CD14-positive monocyte (primary cell): Measurements from ENCODE around the gene IL17RA. TPM values are rescaled to one million over a fixed set of nuclear protein-coding genes. Genes with fewer than 3 reads are reported as not detected.
A peak's percentile ranks its signal among the peaks of the same experiment; 100 is the strongest.

Experiments used
- DNase-seq, 3 donors: peaks; one replicate each; pipeline ENCODE4 v3.0.0-alpha.2; 2011 to 2022
- H2AFZ ChIP-seq: 2 replicates; pipeline ENCODE4 v1.6.0; 2012; ENCODE audit warnings: mild to moderate bottlenecking, low read depth, low read length, inconsistent platforms; ENCODE audit not compliant: insufficient read depth, poor library complexity, severe bottlenecking
- H3K27ac ChIP-seq, 2 donors: 1 replicate in 1 of 2; 2 replicates in 1 of 2; pipeline ENCODE4 v1.5.1; 2012 to 2013; ENCODE audit warnings: low read length in 2 of 2, control low read depth in 1 of 2, inconsistent platforms in 1 of 2, low read depth in 1 of 2, mild to moderate bottlenecking in 1 of 2
- H3K27me3 ChIP-seq, 2 donors: one replicate each; pipeline versions ENCODE4 v1.6.0 to v1.6.1; 2011 to 2013; ENCODE audit warnings: low read length in 2 of 2; ENCODE audit not compliant: control insufficient read depth in 2 of 2, insufficient read depth in 2 of 2
- H3K36me3 ChIP-seq, 2 donors: replicated peaks in 1 of 2; 1 replicate in 1 of 2; 2 replicates in 1 of 2; pipeline versions ENCODE4 v1.5.1 to v1.6.1; 2012 to 2013; ENCODE audit warnings: low read length in 2 of 2, control low read depth in 1 of 2, inconsistent platforms in 1 of 2, mild to moderate bottlenecking in 1 of 2; ENCODE audit not compliant: insufficient read depth in 2 of 2, control insufficient read depth in 1 of 2
- H3K4me1 ChIP-seq, 2 donors: 1 replicate in 1 of 2; 2 replicates in 1 of 2; pipeline versions ENCODE4 v1.5.1 to v1.6.1; 2012 to 2013; ENCODE audit warnings: low read length in 2 of 2, control low read depth in 1 of 2, inconsistent platforms in 1 of 2, mild to moderate bottlenecking in 1 of 2, moderate library complexity in 1 of 2; ENCODE audit not compliant: insufficient read depth in 2 of 2, control insufficient read depth in 1 of 2
- H3K4me2 ChIP-seq: replicated peaks from 2 replicates; pipeline ENCODE3; 2012; ENCODE audit warnings: low read length, moderate library complexity, mild to moderate bottlenecking; ENCODE audit not compliant: poor library complexity, severe bottlenecking; ENCODE audit errors: extremely low read depth
- H3K4me3 ChIP-seq, 3 experiments: fragments of 200-600 bp in 1 of 3; sonication (generic) in 1 of 3; replicated peaks in 1 of 3; 1 replicate in 2 of 3; 2 replicates in 1 of 3; pipeline ENCODE4 v1.5.1; 2011 to 2013; ENCODE audit warnings: low read length in 3 of 3, mild to moderate bottlenecking in 3 of 3, control low read depth in 2 of 3, low read depth in 2 of 3, inconsistent platforms in 1 of 3, moderate library complexity in 1 of 3
- H3K79me2 ChIP-seq: 2 replicates; pipeline ENCODE4 v1.6.0; 2012; ENCODE audit warnings: mild to moderate bottlenecking, control low read depth, inconsistent platforms, low read length, moderate library complexity; ENCODE audit not compliant: insufficient read depth
- H3K9ac ChIP-seq: 2 replicates; pipeline ENCODE4 v1.6.0; 2017; ENCODE audit warnings: low read length, mild to moderate bottlenecking; ENCODE audit not compliant: insufficient read depth, poor library complexity, severe bottlenecking
- H3K9me3 ChIP-seq, 2 donors: replicated peaks in 1 of 2; 1 replicate in 1 of 2; 2 replicates in 1 of 2; pipeline versions ENCODE4 v1.5.1 to v1.6.1; 2012 to 2013; ENCODE audit warnings: low read length in 2 of 2, control low read depth in 1 of 2; ENCODE audit not compliant: control insufficient read depth in 1 of 2, insufficient read depth in 1 of 2
- H4K20me1 ChIP-seq: 2 replicates; pipeline ENCODE4 v1.6.0; 2012; ENCODE audit warnings: mild to moderate bottlenecking, low read length, control low read depth, moderate library complexity; ENCODE audit not compliant: insufficient read depth
- H3K27ac Mint-ChIP-seq, 7 donors: one replicate each; pipeline ENCODE4 v1.8.0; 2020; ENCODE audit warnings: mild to moderate bottlenecking in 7 of 7, mixed read lengths in 7 of 7, moderate library complexity in 6 of 7, inconsistent platforms in 2 of 7
- H3K27me3 Mint-ChIP-seq, 3 donors: one replicate each; pipeline ENCODE4 v1.8.0; 2021 to 2022; ENCODE audit warnings: low read depth in 3 of 3, mild to moderate bottlenecking in 3 of 3, mixed read lengths in 3 of 3, moderate library complexity in 3 of 3, inconsistent platforms in 1 of 3
- H3K36me3 Mint-ChIP-seq, 2 donors: one replicate each; pipeline ENCODE4 v1.8.0; 2020; ENCODE audit warnings: mixed read lengths in 2 of 2, inconsistent platforms in 1 of 2, mild to moderate bottlenecking in 1 of 2
- H3K4me1 Mint-ChIP-seq: one replicate; pipeline ENCODE4 v1.8.0; 2020; ENCODE audit warnings: mild to moderate bottlenecking, mixed read lengths
- H3K4me3 Mint-ChIP-seq, 2 donors: one replicate each; pipeline ENCODE4 v1.8.0; 2020; ENCODE audit warnings: mild to moderate bottlenecking in 2 of 2, mixed read lengths in 2 of 2, moderate library complexity in 1 of 2
- H3K9me3 Mint-ChIP-seq, 7 donors: one replicate each; pipeline ENCODE4 v1.8.0; 2020 to 2022; ENCODE audit warnings: mixed read lengths in 7 of 7, mild to moderate bottlenecking in 6 of 7, moderate library complexity in 6 of 7, inconsistent platforms in 2 of 7
- WGBS: methylation state at CpG from one replicate; pipeline ENCODE4 v1.1.5; 2013; ENCODE audit warnings: missing lambda C conversion rate; ENCODE audit not compliant: insufficient coverage; 5-methylcytosine and 5-hydroxymethylcytosine counted together
- intact Hi-C, 2 donors: fragments of 100-400 bp; cut with micrococcal nuclease; formaldehyde crosslinking; loops; one replicate each; pipeline versions ENCODE4 v1.15.0 to v1.15.1; 2023
- polyA plus RNA-seq, 3 donors: library from polyadenylated mRNA; depleted of rRNA in 1 of 3; unstranded in 2 of 3; stranded (reverse) in 1 of 3; fragments of 300-500 nt in 2 of 3; fragments of >200 nt in 1 of 3; fragmentation: Illumina TruSeq in 2 of 3; gene quantifications; 1 replicate in 2 of 3; 2 replicates in 1 of 3; pipeline ENCODE4 v1.2.3, GENCODE V29; 2012 to 2021
- TF ChIP-seq, protein P1 (sequence below): fragments of 200-600 bp; IDR thresholded peaks from one replicate; pipeline ENCODE4 v1.8.0; 2022; ENCODE audit warnings: antibody characterized with exemption, mild to moderate bottlenecking

The IL17RA gene
- polyA plus RNA-seq, 3 donors = 68.3 to 118 (median 96.7) TPM

DNA sequence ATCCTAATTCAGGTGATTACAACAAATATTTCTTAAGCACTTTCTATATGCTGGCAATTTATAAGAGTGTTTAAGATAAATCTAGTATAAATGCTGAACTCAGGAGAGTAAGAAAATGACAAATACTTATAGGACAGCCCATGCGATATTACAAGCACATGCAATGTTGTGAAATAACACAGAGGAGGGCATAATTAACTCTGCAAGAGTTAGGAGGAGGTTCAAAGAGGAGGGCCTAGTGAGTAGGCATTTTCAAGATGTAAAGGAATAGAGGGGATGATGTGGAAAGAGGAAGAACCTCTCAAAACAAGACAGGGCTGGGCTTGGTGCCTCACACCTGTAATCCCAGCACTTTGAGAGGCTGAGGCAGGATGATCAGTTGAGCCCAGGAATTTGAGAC, 37.1 kb upstream of the IL17RA start:
- no CpG with 5 or more reads among the region's 1 CpG for WGBS
- H3K4me2 ChIP-seq = peak overlapping the region; percentile 3
- H4K20me1 ChIP-seq = no peaks in the 10 kb centered on the region
- H3K4me3 ChIP-seq = no peak overlapping the region
- Mint-ChIP-seq H3K27ac (peak overlapping the region; percentile 39 to 88 (median 75)), H3K36me3 (peaks cover 0 to 8% of the 10 kb centered on the region in 2 donors), H3K27me3 (peaks cover 3% of the 10 kb centered on the region in 3 donors), H3K4me1 (peaks cover 31% of the 10 kb centered on the region), H3K9me3 (peaks cover 0 to 2% (median 0%) of the 10 kb centered on the region in 7 donors), H3K4me3 (no peak overlapping the region)
- intact Hi-C loops = no loop called here
- no peaks in the 10 kb centered on the region for H3K9me3 ChIP-seq
- H2AFZ ChIP-seq = no peak overlapping the region
- peak; percentile 33 to 41 (median 37) for DNase-seq
- no peaks in the 10 kb centered on the region for H3K79me2 ChIP-seq
- H3K4me1 ChIP-seq = peaks cover 30 to 37% of the 10 kb centered on the region in 2 donors
- peak overlapping the region; percentile 30 to 46 for H3K27ac ChIP-seq
- H3K27me3 ChIP-seq = no peaks in the 10 kb centered on the region
- no peak overlapping the region for H3K9ac ChIP-seq
- TF ChIP-seq, protein P1, sequence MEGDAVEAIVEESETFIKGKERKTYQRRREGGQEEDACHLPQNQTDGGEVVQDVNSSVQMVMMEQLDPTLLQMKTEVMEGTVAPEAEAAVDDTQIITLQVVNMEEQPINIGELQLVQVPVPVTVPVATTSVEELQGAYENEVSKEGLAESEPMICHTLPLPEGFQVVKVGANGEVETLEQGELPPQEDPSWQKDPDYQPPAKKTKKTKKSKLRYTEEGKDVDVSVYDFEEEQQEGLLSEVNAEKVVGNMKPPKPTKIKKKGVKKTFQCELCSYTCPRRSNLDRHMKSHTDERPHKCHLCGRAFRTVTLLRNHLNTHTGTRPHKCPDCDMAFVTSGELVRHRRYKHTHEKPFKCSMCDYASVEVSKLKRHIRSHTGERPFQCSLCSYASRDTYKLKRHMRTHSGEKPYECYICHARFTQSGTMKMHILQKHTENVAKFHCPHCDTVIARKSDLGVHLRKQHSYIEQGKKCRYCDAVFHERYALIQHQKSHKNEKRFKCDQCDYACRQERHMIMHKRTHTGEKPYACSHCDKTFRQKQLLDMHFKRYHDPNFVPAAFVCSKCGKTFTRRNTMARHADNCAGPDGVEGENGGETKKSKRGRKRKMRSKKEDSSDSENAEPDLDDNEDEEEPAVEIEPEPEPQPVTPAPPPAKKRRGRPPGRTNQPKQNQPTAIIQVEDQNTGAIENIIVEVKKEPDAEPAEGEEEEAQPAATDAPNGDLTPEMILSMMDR = no peak
- H3K36me3 ChIP-seq = no peaks in the 10 kb centered on the region

DNA sequence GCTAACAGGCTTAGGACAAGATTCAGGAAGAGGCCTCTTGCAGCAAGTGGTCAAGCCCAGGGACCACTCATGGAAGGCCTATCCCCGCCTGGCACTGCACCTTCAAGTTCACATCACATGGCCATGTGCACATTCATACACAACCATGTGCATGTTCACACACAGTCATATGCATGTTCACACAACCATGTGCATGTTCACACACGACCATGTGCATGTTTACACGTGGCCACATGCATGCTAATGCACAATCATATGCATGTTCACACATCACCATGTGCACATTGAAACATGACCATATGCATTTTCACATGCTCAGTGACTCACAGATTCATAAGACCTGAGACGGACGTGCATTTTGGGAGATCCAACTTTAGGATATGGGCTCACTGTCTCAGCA, 28.7 kb upstream of the IL17RA start:
- Histone ChIP-seq H3K36me3 (no peaks in the 10 kb centered on the region), H3K9ac (no peak overlapping the region), H3K27me3 (no peaks in the 10 kb centered on the region), H3K4me3 (no peak overlapping the region), H3K79me2 (no peaks in the 10 kb centered on the region), H3K9me3 (no peaks in the 10 kb centered on the region), H3K27ac (no peak overlapping the region), H2AFZ (no peak overlapping the region), H3K4me1 (no peaks in the 10 kb centered on the region), H4K20me1 (no peaks in the 10 kb centered on the region), H3K4me2 (no peak overlapping the region)
- no peak for DNase-seq
- Mint-ChIP-seq H3K9me3 (no peaks in the 10 kb centered on the region), H3K36me3 (no peaks in the 10 kb centered on the region), H3K27ac (no peak overlapping the region), H3K4me1 (peaks cover 8% of the 10 kb centered on the region), H3K4me3 (no peak overlapping the region), H3K27me3 (peaks cover 2 to 4% (median 2%) of the 10 kb centered on the region in 3 donors)
- intact Hi-C loops = no loop called here
- TF ChIP-seq, protein P1 = no peak
- WGBS = 91% methylated on average over 3 of the region's 5 CpGs
